Vagina (tissue), 2 donors: ENCODE data around the gene PIKFYVE.

Experiments used
- POLR2A ChIP-seq, 2 donors: fragments of 450-650 bp; IDR thresholded peaks; one replicate each; pipeline ENCODE4 v1.6.1; 2017; ENCODE audit warnings: antibody characterized with exemption in 2 of 2, mild to moderate bottlenecking in 2 of 2, moderate library complexity in 2 of 2
- TF ChIP-seq, protein P1 (sequence below), 3 experiments: fragments of 450-650 bp in 2 of 3; fragments of 200-600 bp in 1 of 3; sonication (generic) in 1 of 3; IDR thresholded peaks; one replicate each; pipeline ENCODE4 v1.5.1; 2017 to 2019; ENCODE audit warnings: antibody characterized with exemption in 3 of 3, mild to moderate bottlenecking in 2 of 3, moderate library complexity in 2 of 3

DNA sequence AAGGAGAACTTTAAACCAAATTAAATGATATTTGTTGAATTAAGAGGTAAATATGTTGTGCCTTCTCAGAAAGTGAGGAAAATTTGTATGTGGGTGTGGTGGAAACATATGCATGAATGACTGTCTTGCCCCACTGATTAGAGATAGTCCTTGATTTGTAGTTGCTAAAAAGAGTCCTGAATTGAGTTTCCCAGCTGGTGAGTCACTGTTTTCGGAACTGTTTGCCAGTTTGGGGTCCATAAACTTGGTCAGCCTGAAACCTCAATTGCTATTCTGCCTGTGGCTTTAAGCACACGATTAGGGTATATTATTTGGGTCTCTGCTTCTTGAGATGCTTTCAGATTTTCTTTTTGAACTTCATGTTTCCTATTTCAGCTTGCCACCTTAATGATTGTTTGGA, 53.3 kb downstream of the PIKFYVE start:
- TF ChIP-seq, protein P1, sequence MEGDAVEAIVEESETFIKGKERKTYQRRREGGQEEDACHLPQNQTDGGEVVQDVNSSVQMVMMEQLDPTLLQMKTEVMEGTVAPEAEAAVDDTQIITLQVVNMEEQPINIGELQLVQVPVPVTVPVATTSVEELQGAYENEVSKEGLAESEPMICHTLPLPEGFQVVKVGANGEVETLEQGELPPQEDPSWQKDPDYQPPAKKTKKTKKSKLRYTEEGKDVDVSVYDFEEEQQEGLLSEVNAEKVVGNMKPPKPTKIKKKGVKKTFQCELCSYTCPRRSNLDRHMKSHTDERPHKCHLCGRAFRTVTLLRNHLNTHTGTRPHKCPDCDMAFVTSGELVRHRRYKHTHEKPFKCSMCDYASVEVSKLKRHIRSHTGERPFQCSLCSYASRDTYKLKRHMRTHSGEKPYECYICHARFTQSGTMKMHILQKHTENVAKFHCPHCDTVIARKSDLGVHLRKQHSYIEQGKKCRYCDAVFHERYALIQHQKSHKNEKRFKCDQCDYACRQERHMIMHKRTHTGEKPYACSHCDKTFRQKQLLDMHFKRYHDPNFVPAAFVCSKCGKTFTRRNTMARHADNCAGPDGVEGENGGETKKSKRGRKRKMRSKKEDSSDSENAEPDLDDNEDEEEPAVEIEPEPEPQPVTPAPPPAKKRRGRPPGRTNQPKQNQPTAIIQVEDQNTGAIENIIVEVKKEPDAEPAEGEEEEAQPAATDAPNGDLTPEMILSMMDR (IDR thresholded peaks at IDR 0.05): no peak
- no peak for TF ChIP-seq POLR2A (IDR thresholded peaks at IDR 0.05)
